T-helper 9 cell (primary cell): ENCODE results near the gene AKAP8L.
A peak's percentile ranks its signal among the peaks of the same experiment; 100 is the strongest.
"Not testable (repeated sequence)": the region's sequence is repeated elsewhere in the genome, so short reads cannot be mapped to it uniquely, and the experiment has no call there.

Experiments used
- DNase-seq: peaks from one replicate; pipeline ENCODE4 v3.0.0-alpha.2; 2020

AKAP8L gene

DNA sequence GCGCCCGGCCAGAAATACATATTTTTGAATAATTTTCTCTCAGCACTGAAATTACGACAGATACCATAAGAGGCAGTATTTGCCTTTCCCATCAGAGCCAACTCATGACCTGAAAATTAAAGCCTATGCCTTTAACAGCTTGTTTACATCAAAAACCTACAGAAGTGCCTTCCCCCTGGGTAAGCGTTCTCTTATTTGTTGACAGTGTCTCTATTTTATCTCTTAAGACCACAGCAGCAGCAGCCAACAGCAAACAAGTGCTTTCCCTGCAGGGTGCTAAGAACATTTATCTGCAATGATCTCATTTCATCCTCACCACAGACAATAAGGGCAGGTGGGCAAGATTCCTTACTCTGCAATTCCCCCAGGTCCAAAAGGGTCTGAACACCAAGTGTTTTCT lies 6.0 kb downstream of the AKAP8L start:
- DNase-seq = no peak

DNA sequence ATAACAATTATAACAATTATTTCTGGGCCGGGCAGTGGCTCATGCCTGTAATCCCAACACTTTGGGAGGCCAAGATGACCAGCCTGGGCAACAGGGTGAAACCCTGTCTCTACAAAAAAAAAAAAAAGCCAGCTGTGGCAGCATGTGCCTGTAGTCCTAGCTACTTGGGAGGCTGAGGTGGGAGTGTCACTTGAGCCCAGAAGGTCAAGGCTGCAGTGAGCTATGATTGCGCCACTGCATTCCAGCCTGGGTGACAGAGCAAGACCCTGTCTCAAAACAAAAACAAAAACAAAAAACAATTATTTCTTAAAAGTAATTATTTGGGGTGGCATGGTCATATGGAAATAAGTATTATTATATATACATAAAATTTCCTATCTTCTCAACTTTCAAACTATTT lies 7.4 kb downstream of the AKAP8L start:
- not testable (repeated sequence) for DNase-seq

DNA sequence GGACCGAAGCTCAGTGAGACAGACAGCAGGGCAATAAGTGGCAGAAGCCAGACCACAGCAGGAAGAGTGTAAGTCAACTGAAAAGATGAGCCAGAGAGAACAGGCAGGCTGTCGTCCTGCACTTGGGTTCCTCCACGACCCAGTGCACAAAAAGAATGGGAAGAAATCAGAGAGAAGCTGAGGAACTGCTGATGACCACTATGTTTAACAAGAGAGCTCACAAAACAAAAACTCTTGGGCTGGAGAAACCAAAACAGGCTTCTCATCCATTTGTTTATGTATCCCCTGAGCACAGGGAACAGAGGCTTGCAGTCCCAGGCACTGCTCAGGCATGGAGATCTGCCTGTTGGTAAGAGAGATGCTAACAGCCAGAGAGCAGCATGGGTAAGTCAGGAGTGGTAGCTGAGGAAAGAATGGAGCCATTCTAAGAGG lies 14.0 kb downstream of the AKAP8L start:
- DNase-seq = no peak

DNA sequence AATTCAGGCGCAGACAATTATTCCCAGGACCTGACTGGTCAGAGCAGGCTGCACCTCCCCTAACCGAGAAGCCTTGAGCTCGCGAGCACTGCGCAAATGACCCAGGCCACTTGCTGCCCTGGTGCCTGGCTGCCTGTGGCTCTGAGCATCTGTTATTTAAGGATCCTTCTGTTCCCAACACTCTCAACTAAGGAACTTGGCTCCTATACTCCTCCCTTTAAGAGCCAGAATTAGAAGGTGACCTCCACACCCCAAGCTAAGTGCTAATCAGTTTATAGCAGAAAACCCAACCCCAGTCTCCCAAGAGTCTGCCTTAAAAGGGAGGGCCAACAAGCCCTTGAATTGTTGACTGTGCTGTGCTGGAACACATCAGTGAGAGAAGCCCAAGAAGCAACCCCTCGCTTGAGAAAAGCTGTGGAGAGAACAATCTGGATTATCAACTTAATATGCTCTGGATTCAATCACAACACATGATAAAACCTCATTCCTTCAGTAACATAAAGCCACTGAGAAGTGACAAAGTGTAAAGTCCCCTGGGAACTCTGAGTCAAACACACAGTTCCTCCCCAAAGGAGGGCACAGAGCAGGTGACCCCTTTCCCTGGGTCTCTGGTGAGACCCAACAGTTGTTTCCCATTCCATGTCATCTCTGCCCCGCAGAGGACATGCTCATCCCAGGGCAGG lies 14.6 kb downstream of the AKAP8L start:
- no peak for DNase-seq

DNA sequence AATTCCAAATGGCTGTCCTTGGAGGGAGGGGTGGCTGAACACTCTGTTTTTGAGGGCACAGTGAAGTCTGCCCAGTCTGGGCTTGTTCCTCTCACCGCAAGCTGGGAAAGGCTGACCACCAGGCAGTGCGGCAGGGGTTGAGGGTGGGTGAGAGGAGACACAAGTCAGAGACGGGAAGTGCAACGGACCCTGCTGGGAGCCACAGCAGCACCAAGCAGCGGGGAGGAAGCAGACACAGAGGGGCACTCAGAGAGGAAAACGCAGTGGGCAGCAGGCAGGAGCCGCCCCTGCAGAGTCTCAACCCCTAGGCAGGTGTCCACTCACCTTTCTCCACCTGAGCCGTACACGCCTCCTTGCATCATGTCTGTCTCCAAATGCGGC lies 15.6 kb downstream of the AKAP8L start:
- no peak for DNase-seq

DNA sequence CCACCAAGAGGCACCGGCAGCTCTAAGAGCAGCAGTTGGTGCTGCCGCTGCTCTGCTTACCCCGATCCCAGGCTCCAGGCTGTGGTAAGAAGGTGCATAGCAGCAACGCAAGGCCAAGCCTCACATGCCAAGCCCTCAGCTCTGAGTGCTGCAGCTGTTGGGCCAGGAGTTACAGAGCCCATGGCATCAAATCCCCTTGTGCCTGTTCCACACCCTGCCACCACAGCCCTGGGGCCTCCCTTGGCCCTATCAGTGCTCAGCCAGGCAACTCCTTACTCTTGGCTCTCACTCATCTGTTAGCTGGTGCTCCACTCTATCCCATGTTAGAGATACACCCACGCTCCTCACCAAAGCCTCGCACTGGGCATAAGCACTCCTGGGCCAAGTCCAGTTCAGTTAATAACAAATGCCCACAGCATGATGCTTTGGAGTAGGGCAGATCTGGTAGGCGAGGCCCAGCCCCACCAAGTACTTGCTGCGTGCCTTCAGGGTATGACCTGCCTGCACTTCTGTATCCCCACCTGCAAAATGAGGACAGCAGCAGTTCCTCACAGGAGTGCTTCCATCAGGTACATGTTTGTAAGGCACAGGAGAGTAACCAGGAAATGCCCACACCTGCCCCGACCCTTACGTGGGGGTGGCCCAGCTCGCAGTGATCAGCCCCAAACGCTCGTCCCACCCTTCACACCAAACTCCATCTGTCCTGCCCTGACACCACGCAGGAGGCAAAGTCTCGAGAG lies 16.2 kb downstream of the AKAP8L start:
- no peak for DNase-seq

DNA sequence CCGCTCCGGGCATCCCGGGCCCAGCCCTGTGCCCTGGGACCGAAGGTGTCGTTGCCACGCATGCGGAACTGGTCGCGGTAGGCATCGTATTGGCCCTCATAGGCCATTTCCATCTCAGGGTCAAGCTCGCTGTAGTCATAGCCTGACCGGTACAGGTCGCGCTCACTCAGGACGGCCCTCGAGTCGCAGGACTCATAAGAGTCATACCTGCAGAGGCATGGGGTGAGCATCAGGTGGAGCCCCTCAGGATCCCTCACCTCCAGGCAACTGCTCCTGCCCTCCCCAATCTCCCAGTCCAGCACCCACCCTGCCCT lies 17.4 kb downstream of the AKAP8L start:
- DNase-seq = no peak

DNA sequence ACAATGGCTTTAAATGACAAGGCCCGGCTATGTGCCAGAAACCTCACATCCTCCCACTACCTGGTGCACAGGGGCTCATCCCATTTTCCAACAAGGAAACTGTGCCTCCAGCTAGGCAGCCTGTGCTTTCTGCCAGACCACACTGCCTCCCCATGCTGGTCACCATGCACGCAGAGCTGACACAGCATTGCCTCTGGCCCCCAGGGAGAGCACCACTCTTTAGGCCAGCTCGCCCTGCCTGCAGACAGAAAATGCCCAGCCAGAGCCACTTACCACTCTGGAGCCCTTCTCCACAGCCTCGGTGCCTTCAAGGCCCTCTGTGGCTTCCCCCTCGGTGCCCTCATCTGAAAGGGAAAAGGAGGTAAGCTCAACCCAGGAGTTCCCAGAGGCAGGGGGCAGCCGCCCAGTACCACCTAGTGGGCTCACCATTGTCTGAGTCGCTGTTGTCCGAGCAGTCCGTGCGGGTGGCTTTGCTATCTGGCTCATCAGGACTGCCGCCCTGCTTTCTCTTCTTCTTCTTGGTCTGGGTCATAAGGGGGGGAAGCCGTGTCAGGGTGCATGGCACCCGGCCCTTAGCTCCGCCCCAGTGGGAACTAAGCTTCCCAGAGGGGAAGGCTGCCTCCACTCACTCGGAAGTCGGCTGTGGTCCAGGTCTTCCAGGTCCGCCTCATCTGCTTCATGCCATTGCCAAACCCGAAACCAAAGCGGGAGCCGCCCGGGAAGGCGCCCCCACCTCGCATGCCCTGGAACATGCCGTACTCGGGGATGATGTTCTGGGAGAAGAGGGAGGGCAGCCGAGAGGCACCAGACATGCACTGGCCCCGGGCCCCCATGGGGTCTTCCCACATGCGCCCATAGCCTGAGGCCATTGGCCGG lies 18.0 kb downstream of the AKAP8L start:
- DNase-seq = no peak

DNA sequence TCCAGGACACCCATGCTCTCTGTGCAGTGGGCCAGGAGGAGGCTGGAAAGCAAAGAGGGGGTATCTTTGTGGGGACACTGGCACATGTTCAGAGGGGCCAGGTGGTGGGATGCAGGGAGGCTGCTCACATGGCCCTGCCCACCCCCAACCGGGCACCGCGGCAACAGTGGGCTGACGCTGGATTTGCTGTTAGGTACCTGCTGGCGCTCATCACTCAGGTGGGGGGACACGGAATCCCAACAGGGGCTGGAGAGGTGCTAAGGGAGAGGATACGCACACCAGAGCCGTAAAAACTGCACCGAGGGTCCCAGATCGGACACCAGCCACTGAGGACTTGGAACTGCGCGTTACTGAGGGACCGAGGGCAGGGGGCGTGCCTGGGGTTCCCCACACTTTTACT lies 19.2 kb downstream of the AKAP8L start:
- DNase-seq = no peak

DNA sequence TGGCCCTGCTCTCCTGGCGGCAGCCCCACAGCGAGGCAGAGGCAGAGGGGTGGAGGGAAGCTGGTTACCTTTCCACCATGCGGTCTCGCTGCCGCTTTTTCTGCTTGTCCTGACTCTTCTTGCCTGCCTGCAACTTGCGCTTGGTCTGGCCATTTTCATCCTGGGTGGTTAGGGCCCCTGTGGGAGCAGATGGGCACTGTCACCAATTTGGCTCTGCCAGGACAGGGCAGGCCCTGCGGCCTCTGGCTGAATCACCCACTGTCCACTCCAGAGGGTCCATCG lies 19.6 kb downstream of the AKAP8L start:
- DNase-seq = no peak

DNA sequence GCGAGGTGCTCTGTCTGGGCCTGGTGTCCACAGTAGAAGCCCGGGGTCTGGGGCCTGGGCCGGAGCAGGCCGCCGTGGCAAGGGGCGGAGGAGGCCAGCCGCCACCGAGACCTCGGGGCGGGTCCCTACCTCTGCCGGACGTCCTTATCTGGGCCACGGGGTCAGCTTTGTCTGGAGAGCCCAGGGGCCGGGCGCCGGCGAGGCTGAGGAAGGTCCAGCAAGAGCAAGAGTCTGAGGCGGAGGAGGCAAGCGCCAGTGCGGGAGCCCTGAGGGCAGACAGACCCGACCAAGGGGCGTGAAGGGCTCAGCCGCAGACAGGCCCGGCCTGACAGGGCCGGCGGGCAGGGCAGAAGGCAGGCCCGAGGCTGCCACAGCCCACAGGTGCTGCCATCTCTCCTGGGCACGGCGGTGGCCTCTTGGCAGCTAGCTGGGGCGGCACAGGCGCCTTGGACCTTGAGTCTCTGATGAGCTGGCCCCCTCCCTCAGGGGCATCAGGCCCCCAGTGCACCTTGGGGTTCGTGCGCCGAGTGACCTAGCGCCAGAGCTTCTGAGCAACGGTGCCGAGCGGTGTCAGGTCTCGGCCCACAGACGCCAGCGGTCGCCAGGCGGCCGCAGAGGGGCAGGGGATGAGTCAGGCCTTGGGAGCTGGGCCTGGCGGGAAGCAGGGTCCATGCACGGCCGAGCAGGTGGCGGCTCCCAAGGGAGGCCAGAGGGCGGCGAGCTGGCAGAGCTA lies 20.1 kb downstream of the AKAP8L start:
- DNase-seq = no peak

DNA sequence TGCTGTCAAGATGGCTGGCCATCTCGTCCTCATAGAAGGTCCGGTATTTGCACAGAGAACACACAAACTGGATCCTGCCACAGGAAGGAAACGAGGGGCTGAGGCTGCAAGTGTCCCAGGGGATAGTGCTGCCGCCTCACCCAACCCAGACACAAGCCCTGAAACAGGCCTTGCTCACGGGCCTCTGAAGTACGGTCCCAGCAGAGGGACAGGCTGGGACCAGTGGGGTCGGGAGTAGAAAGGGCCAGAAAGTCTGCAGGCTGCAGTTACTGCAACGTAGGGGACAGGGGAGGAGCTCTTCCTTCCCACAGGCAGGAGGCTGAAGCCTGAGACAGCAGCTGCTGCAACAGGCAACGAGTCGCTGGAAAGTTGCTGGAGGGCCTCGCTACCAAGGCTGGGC lies 21.0 kb downstream of the AKAP8L start:
- no peak for DNase-seq

DNA sequence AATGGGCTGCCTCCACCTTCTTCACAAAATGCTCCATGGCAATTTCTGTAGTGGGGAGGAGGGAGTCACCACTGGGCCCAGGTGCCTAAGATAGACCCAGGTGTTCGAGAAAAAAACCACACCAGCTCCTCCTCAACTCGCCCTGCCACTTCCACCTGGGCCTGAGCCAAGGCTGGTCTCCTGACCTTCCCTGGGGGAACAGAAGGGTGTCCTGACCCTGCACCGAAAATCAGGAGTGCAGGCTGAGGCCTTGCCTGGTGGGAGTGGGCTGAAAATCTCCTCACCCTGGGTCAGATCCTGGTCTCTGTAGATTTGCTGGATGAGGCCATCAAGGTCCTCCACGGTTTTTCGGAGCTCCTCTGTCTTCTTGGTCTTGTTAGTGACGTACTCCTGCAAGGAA lies 21.6 kb downstream of the AKAP8L start:
- DNase-seq = no peak

DNA sequence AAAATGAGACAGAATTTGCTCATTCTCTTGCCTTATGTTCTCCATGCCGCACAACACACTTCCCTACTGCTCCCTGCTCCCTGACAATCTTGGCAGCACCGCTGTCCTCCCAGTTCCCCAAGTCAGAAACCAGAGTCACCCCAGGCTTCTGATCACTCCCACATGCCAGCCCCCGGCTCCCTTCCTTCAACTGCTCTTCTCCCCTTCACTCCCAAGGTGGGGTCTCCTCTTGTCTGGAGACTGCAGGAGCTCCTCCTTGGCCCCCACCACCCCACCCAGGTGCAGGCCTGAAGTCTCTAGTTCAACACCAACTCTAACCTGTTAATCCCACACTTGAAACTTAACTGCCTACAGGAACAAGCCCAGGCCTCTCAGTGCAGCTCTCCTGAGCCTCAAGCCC lies 22.4 kb downstream of the AKAP8L start:
- DNase-seq = no peak

DNA sequence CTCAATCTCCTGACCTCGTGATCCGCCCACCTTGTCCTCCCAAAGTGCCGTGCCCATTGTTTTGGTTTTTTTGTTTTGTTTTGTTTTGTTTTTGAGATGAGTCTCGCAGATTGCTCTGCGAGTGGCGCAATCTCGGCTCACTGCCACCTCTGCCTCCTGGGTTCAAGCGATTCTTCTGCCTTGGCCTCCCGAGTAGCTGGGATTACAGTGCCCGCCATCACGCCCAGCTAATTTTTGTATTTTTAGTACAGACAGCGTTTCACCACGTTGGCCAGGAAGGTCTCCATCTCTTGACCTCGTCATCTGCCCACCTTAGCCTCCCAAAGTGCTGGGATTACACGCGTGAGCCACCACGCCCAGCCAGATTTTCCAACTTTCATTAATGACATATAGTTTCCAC lies 23.5 kb downstream of the AKAP8L start:
- not testable (repeated sequence) for DNase-seq

DNA sequence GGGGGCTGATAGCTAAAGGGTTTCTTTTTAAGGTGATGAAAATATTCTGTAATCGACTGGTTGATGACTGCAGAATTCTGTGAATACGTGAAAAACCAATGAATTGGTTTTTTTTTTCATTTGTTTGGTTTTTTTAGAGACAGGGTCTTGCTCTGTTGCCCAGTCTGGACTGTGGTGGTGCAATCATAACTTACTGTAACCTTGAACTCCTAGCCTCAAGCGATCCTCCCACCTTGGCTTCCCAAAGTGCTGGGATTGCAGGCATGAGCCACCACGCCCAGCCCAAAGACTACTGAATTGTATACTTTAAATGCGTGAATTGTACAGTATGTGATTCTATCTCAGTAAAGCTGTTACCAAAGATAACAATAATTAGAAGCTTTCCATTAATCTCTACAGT lies 24.4 kb downstream of the AKAP8L start:
- no peak for DNase-seq

DNA sequence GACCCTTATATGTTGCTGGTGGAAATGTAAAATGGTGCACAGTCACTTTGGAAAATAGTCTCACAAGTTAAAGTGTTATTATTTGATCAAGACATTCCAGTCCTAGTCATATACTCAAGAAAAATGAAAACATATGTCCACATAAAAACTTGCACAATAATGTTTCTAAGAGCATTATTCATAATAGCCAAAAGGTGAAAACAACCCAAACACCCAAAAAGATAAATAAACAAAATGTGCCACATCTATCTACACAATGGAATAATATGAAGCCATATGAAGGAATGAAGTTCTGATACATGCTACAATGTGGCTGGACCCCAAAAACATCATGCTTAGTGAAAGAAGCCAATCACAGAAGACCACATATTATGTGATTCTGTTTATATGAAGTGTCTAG lies 24.8 kb downstream of the AKAP8L start:
- DNase-seq = no peak

DNA sequence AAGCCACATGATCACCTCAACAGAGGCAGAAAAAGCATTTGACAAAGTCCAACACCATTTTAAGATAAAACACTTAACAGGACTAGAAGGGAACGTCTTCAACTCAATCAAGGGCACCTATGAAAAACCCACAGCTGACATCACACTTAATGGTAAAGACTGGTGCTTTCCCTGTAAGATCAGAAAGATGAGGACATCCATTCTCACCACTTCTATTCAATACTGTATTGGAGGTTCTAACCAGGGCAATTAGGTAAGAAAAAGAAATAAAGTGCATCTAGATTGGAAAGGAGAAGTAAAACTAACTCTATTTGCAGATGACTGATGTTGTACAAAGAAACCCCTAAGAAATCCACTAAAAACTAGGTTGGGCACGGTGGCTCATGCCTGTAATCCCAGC lies 28.0 kb downstream of the AKAP8L start:
- no peak for DNase-seq

DNA sequence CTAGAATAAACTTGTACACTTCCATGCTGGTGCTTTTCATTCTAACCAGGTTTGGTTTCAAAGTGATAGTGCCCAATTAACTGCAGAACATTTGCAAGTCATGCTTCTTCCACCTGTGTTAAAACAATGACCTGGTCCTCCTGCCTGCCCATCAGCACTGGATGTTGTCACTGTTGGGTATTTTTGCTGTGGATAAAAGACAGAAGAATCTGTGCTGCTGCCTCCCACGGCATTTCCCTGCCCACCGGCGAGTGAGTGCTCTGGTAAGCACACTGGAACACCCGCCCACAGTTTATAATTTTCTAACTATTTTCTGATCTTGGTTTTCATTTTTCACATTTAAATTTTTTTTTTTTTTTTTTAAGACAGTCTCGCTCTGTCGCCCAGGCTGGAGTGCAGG lies 36.9 kb downstream of the AKAP8L start:
- no peak for DNase-seq

DNA sequence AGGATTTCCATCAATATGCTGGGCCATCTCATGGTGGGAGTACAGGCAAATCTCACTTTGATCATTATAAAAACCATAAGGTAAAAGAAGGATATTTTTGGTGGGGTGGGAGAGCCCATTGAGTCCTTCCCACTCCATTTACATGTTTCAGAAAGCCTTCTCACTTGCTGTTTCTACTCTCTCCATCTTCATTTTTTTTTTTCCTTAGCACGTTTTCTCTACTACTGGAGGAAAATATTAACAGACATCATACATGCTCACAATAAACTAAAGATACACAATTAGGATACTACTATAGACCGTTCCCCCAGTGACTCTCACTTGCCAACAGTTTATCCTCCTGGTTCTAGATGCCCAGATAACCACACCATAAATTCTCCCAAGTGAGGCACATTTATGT lies 37.4 kb downstream of the AKAP8L start:
- no peak for DNase-seq

DNA sequence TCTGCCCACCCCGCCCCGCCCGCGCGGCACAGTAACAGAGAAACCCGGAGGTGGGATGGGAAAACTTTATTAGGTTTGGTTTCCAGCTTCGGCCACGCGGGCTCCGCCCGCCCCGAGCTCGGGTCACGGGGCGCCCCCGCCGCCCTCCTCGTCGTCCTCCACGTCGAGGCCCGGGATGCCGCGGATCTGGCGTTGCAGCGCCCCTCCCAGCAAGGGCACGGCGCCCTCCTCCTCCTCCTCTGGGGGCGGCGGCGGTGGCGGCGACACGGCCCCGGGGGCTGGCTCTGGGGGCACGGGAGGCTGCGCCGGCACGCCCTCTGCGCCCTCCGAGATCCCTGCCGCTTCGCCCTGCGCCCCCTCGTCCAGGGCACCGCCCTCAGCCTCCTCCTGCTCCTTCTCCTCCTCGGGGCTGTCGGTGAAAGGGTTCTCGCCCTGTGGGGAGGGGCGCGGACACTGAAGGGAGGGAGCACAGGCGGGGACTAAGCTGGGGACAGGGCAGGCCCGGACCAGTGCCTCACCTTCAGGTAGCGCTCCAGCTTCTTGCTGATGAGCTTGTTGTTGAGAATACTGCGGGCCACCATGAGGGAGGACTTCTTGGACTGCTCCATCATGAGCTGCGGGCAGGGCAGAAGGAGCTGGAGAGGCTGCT lies 38.7 kb downstream of the AKAP8L start:
- DNase-seq = no peak

DNA sequence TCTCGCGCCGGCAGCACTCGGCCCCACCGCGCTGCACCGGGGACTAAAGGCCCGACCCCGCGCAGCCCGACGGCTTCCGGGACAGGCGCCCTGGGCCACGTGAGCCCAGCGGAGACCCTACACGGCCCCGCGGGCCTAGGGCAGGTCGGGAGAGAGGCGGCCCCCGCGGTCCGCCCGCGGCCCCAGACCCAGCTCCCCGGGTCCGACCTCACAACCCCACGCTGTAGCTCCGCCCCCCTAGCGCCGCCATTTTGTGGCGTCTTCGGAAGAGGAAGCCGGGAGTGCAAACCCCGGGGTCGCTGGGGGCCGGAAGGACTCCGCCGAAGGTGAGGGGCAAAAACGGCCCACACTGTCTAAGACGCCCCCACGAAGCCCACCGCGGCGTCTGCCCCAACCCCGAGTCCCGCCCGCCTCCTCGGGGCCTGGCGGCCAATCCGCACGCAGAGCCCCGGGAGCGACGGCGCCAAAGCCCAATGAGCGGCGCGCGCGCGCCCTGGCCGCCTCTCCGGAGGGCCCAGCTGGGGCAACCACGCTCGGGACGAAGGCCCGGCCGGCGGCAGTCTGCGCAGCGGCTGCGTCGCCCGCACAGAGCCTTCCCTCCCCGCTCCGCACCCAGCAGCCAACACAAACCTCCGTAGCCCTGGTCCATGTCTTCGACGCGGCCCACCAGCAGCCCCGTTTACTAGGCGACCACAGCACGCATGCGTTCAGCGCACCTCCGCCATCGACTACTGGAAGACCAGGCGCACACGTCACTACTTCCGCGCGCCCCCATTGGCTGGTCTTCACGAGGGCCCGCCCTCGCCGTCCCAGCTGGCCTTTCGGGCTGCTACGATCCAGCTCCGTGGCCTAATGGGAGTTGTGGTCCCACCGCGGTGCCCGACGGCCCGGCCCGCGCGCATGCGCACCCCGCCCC lies 39.4 kb downstream of the AKAP8L start, which contains the start of gene AKAP8:
Gene AKAP8 (minus strand): TSS at position 705 of the 916 bp plus-strand sequence. CDS start 56 bp downstream, at position 649.
- peak; percentile 94 for DNase-seq
